HG03520 (cell line): ENCODE results near the gene ANO6.

Experiments
- ATAC-seq: cut with Tn5 transposase; IDR thresholded peaks from one replicate; pipeline ENCODE4 v1.9.1; 2021; ENCODE audit warnings: mild to moderate bottlenecking, moderate library complexity; ENCODE audit not compliant: unreplicated experiment

The ANO6 gene

DNA sequence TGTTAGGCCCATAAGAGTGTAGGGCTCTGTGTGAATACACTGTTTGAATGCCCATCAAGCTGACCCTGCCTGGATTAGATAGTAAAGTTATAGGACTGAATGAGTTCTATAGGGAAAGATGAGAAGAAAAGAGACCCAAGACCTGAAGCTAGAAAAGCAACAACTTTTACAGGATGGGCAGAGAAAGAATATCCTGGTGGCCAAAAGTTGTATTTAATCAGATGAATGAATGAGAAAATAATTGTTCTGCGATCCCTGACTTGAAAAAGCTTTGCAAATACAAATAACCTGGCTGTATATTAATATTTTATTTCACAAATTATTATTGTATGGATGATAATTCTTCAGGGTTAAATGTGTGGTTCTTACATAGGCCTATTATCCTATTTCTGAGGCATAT, 2.8 kb upstream of the ANO6 start:
- ATAC-seq: no peak

DNA sequence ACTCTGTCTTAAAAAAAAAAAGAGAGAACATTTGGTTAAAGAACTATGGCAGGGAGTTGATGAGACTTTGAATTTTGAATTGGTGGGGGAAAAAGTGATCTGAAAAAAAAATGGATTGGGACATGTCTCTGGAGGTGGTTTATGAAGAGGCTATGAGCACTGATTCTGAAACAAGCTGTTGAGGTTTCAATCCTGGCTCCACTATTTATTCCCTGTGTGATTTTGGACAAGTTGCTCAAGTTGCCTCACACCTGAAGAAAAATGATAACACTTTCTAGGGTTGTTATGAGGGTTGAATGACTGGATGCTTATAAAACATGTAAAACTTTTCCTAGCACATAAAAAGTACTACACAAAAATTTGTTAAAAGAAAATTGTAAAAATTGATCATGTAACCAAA, 1.8 kb upstream of the ANO6 start:
- no peak for ATAC-seq

- no peak for ATAC-seq
Measured at GRCh38 chr12:45214749-45215418, 1.0 kb upstream of the ANO6 start.

DNA sequence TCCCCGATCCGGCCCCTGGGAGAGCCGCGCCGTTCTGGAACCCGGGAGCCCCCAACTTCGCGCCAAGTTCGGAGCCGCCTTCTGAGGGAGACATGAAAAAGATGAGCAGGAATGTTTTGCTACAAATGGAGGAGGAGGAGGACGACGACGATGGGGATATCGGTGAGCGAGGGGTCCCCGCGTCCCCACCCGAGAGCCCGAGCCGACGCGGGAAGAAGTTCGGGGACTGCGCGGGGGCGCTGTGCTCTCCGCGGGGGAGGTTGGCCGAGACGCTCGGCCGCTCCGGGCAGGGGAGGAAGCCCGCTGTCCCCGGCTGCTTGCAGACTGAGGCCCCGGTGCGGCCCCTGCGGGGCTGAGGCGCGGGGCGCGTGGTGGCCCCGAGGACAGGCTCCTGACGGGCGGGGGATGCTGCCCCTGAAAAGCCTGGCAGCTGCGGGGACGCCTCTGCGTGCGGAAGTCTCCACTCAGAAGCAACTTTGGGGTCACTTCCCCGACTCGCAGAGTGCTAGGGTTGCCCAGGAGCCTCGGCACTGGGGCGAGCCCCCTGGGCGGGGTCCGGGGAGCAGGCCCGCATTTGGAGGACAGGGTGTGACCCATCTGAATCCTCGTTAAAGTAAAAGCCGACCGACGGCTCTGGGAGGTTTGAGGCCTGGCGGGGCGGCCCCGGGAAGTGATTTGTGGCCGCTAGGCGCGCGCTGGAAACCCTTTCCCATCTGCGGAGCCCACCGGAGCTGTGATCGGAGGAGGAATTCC, 511 bp downstream of the ANO6 start:
- peak; percentile 31 for ATAC-seq

- no peak for ATAC-seq
Measured at GRCh38 chr12:45216983-45217485, 1.1 kb downstream of the ANO6 start.

DNA sequence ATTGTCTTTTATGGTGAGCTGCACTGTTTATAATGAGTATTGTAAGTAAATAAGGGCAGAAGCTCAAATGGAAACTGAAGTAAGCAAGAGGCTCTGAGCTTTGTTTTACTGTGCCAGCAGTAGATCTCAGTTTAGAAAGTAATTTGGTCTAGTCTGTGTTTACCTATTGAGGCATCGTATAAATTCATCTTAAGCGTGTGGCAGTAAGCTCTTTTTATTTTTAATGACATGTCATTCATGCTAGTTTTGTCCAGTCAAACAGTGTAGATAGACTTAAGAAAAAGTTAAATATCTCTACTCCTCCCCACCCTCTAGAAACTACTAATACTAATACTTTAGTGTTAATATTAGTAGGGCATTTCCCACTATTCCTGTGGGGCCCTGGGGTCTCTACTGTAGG, 2.0 kb downstream of the ANO6 start:
- ATAC-seq: no peak

DNA sequence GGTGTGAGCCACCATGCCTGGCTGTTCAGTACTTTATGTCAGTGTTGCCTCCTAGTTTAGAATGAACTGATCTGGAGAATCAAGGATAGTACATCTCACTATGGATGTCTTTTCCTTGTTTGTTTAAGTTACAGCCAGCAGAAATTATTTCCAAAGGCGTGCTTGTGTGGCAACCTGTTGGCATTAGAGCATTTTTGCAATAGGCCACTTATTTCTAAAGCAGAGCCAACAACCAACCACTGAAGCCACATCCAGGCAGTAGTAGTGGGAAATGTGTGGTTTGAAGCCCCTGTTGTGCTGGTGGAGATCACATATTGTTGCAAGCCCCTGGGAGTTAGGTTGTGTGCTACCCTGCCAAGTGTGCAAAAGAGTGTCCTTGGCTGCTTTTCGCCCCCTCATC, 3.7 kb downstream of the ANO6 start:
- no peak for ATAC-seq

DNA sequence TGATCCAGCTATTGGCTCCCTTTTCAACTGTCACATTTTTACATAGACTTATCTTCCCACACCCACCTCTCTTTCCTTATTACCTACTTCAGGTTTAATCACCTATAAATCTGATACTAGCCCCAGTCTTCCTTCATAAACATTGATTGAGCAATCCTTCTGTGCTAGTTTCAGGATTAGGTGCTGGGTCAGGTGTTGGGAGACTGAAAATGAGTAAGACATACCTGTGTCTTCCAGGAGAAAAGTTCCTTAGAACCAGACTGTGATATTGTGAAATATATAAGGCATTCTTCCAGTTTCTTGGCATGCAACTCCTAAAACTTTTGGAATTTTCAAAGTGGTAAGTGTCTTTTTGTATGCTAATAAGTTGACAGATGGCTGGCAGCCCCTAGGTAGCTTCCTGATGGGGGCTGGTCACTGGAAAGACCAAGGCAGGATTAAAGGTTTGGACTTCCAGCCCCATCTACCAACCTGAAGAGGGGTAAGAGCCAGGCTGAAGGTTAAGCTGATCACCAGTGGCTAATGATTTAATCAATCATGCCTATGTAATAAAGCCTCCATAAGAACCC, 4.6 kb downstream of the ANO6 start:
- no peak for ATAC-seq

- ATAC-seq: no peak
Measured at GRCh38 chr12:45220969-45221368, 5.1 kb downstream of the ANO6 start.

DNA sequence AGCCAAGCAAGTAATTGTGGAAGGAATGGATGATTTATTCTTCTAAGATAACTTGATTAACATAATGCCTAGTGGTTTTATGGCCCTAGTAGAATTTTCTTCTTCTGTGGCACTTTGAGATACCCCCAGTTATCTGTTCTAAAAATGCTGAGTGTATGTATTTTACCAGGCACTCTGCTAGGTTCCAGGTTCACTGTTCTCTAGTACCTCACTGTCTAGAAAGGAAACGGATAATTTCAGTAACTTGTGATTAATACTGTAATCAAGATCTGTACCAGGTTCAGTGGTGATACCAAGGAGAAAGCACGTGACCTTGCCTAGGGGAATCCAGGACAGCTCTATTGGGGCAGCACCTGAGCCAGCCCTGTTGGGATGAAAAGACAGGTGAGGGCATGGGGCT, 8.0 kb downstream of the ANO6 start:
- no peak for ATAC-seq

- no peak for ATAC-seq
Measured at GRCh38 chr12:45224311-45224710, 8.4 kb downstream of the ANO6 start.

- no peak for ATAC-seq
Measured at GRCh38 chr12:45226021-45226420, 10.1 kb downstream of the ANO6 start.

DNA sequence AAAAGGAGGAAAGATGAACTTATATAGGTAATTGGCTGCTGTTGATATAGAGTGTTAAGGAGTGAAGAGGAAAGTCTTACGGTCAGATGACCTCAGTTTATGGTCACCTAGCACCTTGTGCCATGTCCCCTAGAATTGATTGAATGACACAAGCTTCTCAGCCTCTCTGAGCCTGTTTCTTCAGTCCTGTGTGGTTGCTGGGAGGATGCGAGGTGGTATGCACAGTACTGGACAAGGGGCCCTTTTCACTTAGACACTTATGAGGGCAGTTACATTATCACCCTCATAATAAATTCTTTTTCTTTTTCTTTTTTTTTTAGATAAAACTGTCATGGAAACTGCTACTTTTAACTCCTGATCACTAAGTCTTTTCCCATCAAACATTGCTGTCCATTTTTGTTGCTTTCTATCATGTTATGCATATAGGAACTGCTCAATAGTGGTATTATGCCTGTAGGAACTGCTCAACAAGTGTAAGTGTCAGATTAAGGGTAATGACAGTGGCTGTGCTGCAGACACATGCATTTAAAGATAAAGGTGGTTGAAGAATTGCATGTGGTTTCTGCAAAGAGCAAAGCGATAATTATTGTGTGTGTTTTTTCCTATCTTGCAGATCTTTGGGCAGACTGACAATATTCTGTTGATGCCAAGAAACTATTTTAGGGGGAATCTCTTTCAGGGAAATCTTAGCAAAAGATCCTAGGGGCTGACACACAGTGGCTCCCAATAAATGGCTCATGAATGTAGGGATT, 11.6 kb downstream of the ANO6 start:
- ATAC-seq: no peak

- ATAC-seq: no peak
Measured at GRCh38 chr12:45231515-45232145, 15.7 kb downstream of the ANO6 start.

GRCh38 chr12:45232146-45232755, 16.4 kb downstream of the ANO6 start:
- no peak for ATAC-seq

- no peak for ATAC-seq
Measured at GRCh38 chr12:45232756-45233372, 17.0 kb downstream of the ANO6 start.

DNA sequence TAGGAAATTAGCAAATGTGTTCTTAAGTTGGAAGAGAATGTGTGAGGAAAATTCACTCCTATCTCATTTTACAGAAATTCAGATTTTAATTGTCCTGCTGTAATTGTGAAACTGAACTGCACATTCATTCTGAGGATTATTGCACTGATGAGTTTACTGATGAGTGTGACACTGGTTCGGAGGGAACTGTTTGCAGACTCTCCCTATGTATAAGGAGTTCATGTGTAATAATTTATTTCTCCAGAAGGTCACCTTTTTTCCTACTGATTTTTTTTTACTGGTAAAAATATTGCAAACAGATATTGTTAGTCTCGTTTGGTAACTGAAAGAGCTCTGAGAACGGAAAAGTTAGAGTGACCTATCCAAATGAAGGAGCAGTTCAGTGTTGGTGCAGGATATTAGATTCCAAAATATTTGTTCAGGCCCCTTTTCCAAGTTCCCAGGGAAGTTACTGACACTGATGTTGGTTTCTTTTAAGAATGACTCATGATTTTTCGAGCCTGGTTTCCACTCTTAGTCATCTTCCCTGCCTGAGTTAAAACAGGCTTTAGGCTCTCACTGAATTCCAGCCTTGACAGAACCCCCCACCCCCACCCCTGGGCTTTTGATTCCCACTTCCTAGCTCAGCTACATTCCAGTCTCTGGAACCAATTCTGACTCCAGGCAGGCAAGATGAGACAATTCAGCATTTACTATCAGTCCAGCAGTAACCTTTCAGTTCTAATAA, 18.4 kb downstream of the ANO6 start:
- ATAC-seq: peak; percentile 53

- no peak for ATAC-seq
Measured at GRCh38 chr12:45235087-45236025, 19.5 kb downstream of the ANO6 start.
